ENCODE results near the gene HRH1. TPM values are rescaled to one million over a fixed set of nuclear protein-coding genes. Genes with fewer than 3 reads are reported as not detected.
A peak's percentile ranks its signal among the peaks of the same experiment; 100 is the strongest.

The HRH1 gene
- polyA plus RNA-seq, 1 donor (not counting 4 experiments of a cell fraction or from before 2014, with no cell fraction given), result 13.9 TPM

DNA sequence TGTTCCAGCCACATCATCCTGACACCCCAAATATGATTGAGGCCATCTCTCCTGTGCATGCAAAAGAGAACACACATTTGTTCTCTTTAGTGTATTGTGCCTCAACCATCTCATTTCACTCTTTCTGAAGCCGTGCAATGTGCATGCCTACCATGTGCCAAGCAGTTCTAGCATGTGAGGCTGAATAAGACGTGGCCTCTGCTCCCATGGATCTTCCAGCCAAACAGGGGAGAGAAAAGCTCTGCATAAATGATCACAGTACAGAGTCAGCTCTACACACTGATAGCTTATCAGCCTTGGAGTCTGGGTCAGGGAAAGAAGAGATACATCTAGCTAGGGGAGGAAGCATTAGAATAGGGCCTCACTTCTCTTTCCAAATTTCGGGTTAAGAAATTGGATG, 69.7 kb downstream of the HRH1 start:
- dilution Hi-C loops (cut with MboI; ENCODE audit: extremely low pct_ligation_motif_present, low sequenced_read_pairs), result no loop called here
- H3K9me3 ChIP-seq (ENCODE audit: control insufficient read depth, low read depth, low read length), result no peaks in the 10 kb centered on the region
- peaks cover 26% of the 10 kb centered on the region for H3K4me1 ChIP-seq (ENCODE audit: control insufficient read depth, extremely low read depth, insufficient read depth, low read length)
- H2AFZ ChIP-seq (ENCODE audit: control insufficient read depth, low read length), result no peak overlapping the region
- DNase-seq (ENCODE audit: low read depth, low spot score), result no peak
- no peak overlapping the region for H3K9ac ChIP-seq (ENCODE audit: control insufficient read depth, extremely low read depth, insufficient read depth, low read length)
- H3K27me3 ChIP-seq (ENCODE audit: control insufficient read depth, extremely low read depth, insufficient read depth, low read length), result no peaks in the 10 kb centered on the region
- H3K27ac ChIP-seq (ENCODE audit: control insufficient read depth, insufficient read depth, low read length), result no peak overlapping the region
- TF ChIP-seq, protein P1, sequence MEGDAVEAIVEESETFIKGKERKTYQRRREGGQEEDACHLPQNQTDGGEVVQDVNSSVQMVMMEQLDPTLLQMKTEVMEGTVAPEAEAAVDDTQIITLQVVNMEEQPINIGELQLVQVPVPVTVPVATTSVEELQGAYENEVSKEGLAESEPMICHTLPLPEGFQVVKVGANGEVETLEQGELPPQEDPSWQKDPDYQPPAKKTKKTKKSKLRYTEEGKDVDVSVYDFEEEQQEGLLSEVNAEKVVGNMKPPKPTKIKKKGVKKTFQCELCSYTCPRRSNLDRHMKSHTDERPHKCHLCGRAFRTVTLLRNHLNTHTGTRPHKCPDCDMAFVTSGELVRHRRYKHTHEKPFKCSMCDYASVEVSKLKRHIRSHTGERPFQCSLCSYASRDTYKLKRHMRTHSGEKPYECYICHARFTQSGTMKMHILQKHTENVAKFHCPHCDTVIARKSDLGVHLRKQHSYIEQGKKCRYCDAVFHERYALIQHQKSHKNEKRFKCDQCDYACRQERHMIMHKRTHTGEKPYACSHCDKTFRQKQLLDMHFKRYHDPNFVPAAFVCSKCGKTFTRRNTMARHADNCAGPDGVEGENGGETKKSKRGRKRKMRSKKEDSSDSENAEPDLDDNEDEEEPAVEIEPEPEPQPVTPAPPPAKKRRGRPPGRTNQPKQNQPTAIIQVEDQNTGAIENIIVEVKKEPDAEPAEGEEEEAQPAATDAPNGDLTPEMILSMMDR (optimal IDR thresholded peaks at IDR 0.05 in 1 of 3, IDR thresholded peaks at IDR 0.05 in 1 of 3, conservative IDR thresholded peaks at IDR 0.05 in 1 of 3; ENCODE audit: extremely low read depth in 1 of 3, insufficient read depth in 2 of 3, low read length in 3 of 3), result no peak
- peak overlapping the region; percentile 22 for H3K4me2 ChIP-seq (ENCODE audit: control insufficient read depth, extremely low read depth, insufficient read depth, low read depth, low read length)
- H4K20me1 ChIP-seq (ENCODE audit: control insufficient read depth, extremely low read depth, insufficient read depth, low read length), result no peaks in the 10 kb centered on the region
- H3K4me3 ChIP-seq (ENCODE audit: control insufficient read depth in 2 of 3, extremely low read depth in 1 of 3, insufficient read depth in 2 of 3, low read depth in 1 of 3, low read length in 3 of 3), result no peak overlapping the region
- H3K79me2 ChIP-seq (ENCODE audit: control insufficient read depth, insufficient read depth, low read length), result peaks cover 53% of the 10 kb centered on the region
- FAIRE-seq, result peak; percentile 5
- peaks cover 5 to 9% of the 10 kb centered on the region in 2 experiments for H3K36me3 ChIP-seq (ENCODE audit: control insufficient read depth in 2 of 2, extremely low read depth in 1 of 2, insufficient read depth in 2 of 2, low read length in 2 of 2)
- no peaks in the 10 kb centered on the region for H3K9me1 ChIP-seq (ENCODE audit: control insufficient read depth, extremely low read depth, insufficient read depth, low read length)

DNA sequence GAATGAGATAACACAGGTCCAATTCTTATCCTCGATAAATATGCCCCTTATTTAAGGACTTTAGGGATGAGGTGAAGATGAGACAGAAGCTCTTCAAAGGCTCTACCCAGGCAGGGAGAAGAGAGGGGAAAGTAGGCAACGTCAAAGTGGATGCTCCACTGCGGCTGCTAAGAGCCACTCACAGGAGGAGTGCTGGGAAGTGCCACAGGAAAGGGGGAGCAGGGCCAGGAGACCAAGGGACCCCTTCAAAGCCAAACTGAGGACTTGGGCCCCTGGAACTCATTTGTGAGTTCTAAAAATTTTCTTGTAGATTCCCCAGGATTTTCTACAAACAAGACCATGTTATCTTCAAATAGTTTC, 70.6 kb downstream of the HRH1 start:
- Histone ChIP-seq H2AFZ (ENCODE audit: control insufficient read depth, low read length) (no peak overlapping the region), H3K36me3 (ENCODE audit: control insufficient read depth in 2 of 2, extremely low read depth in 1 of 2, insufficient read depth in 2 of 2, low read length in 2 of 2) (peaks cover 5 to 9% of the 10 kb centered on the region in 2 experiments), H3K9me3 (ENCODE audit: control insufficient read depth, low read depth, low read length) (no peaks in the 10 kb centered on the region), H3K27ac (ENCODE audit: control insufficient read depth, insufficient read depth, low read length) (peak overlapping the region; percentile 92), H3K4me2 (ENCODE audit: control insufficient read depth, extremely low read depth, insufficient read depth, low read depth, low read length) (peak overlapping the region; percentile 96), H3K27me3 (ENCODE audit: control insufficient read depth, extremely low read depth, insufficient read depth, low read length) (no peaks in the 10 kb centered on the region), H3K9me1 (ENCODE audit: control insufficient read depth, extremely low read depth, insufficient read depth, low read length) (no peaks in the 10 kb centered on the region), H3K9ac (ENCODE audit: control insufficient read depth, extremely low read depth, insufficient read depth, low read length) (peak overlapping the region; percentile 81), H3K79me2 (ENCODE audit: control insufficient read depth, insufficient read depth, low read length) (peaks cover 53% of the 10 kb centered on the region), H3K4me1 (ENCODE audit: control insufficient read depth, extremely low read depth, insufficient read depth, low read length) (peaks cover 34% of the 10 kb centered on the region), H3K4me3 (ENCODE audit: control insufficient read depth in 2 of 3, extremely low read depth in 1 of 3, insufficient read depth in 2 of 3, low read depth in 1 of 3, low read length in 3 of 3) (peak overlapping the region; percentile 40 to 76 (median 48)), H4K20me1 (ENCODE audit: control insufficient read depth, extremely low read depth, insufficient read depth, low read length) (no peaks in the 10 kb centered on the region)
- DNase-seq (ENCODE audit: low read depth, low spot score) (no peak), FAIRE-seq (no peak)
- dilution Hi-C loops (cut with MboI; ENCODE audit: extremely low pct_ligation_motif_present, low sequenced_read_pairs), result no loop called here
- no peak for TF ChIP-seq EZH2 (IDR thresholded peaks at IDR 0.05; ENCODE audit: low read length)
- TF ChIP-seq, protein P1 (optimal IDR thresholded peaks at IDR 0.05 in 1 of 3, IDR thresholded peaks at IDR 0.05 in 1 of 3, conservative IDR thresholded peaks at IDR 0.05 in 1 of 3; ENCODE audit: extremely low read depth in 1 of 3, insufficient read depth in 2 of 3, low read length in 3 of 3), result no peak

Measured in keratinocyte (primary cell).